Retinal pigment epithelial cell (primary cell): Measurements from ENCODE around the gene ANKRD37.
A peak's percentile ranks its signal among the peaks of the same experiment; 100 is the strongest.

ENCODE experiments used
- DNase-seq: peaks from one replicate; pipeline ENCODE4 v3.0.0-alpha.2; 2010; ENCODE audit warnings: low read depth
- H3K4me3 ChIP-seq: 2 replicates; pipeline ENCODE4 v1.5.1; 2011; ENCODE audit warnings: mild to moderate bottlenecking, low read length, control low read depth, moderate library complexity
- TF ChIP-seq, protein P1 (sequence below): conservative IDR thresholded peaks from 2 replicates; pipeline ENCODE4 v1.5.1; 2011; ENCODE audit warnings: low read depth, low read length, control low read depth, inconsistent platforms

ANKRD37 gene, protein sequence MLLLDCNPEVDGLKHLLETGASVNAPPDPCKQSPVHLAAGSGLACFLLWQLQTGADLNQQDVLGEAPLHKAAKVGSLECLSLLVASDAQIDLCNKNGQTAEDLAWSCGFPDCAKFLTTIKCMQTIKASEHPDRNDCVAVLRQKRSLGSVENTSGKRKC

DNA sequence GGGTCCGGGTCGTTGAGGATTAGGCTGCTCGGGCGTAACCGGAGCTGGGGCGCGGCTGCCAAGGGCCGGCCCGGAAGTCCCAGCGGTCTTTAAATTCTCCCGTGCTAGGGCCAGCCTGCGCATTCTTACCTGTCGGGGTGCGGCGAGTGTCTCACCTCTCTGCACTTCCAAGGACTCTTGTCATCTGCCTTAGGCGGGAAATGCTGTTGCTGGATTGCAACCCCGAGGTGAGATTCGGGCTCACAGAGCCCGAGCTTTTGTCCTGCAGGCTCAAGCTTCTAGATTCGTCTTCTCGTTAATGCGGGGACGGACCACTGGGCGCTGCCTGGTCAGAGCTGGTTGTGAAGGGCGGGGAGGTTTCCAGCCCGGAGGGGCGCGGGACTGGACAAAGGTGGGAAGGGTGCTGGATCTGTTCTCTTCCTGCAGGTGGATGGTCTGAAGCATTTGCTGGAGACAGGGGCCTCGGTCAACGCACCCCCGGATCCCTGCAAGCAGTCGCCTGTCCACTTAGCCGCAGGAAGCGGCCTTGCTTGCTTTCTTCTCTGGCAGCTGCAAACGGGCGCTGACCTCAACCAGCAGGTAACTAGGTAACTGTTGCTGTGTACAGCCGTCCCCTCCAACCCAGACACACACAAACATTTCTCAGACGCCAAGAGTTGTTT, at the start of gene ANKRD37:
TSS of gene ANKRD37 (plus strand) at position 118 of the 662 bp plus-strand sequence. CDS start at position 201, 83 bp downstream.
- TF ChIP-seq, protein P1, sequence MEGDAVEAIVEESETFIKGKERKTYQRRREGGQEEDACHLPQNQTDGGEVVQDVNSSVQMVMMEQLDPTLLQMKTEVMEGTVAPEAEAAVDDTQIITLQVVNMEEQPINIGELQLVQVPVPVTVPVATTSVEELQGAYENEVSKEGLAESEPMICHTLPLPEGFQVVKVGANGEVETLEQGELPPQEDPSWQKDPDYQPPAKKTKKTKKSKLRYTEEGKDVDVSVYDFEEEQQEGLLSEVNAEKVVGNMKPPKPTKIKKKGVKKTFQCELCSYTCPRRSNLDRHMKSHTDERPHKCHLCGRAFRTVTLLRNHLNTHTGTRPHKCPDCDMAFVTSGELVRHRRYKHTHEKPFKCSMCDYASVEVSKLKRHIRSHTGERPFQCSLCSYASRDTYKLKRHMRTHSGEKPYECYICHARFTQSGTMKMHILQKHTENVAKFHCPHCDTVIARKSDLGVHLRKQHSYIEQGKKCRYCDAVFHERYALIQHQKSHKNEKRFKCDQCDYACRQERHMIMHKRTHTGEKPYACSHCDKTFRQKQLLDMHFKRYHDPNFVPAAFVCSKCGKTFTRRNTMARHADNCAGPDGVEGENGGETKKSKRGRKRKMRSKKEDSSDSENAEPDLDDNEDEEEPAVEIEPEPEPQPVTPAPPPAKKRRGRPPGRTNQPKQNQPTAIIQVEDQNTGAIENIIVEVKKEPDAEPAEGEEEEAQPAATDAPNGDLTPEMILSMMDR, result no peak
- H3K4me3 ChIP-seq, result peak within 1 kb of the TSS; percentile 72
- peak; percentile 69 for DNase-seq

DNA sequence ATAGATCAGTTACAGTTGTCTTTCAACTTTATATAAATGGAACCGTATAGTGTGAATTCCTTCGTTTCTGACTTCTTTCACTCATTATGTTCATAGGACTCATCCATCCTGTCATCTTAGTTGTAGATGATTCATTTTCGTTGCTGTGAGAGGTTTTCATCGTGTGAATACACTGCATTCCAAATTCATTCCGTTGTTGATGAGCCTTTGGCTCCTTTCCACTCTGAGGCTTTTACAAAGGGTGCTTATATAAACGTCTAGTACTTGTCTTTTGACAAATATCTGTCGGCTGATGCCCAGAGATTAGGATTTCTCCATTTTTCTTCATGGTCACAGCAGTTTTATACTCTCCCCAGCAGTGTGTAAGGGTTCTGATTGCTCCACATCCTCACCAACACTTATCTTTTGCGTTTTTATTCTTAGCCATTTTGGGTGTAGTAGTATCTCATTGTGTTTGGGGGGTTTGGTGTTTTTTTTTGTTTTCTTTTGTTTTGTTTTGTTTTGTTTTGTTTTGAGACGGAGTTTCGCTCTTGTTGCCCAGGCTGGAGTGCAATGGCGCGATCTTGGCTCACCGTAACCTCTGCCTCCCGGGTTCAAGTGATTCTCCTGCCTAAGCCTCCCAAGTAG, 49.6 kb upstream of the ANKRD37 start:
- DNase-seq, result no peak
- H3K4me3 ChIP-seq, result no peak overlapping the region
- TF ChIP-seq, protein P1, result no peak

DNA sequence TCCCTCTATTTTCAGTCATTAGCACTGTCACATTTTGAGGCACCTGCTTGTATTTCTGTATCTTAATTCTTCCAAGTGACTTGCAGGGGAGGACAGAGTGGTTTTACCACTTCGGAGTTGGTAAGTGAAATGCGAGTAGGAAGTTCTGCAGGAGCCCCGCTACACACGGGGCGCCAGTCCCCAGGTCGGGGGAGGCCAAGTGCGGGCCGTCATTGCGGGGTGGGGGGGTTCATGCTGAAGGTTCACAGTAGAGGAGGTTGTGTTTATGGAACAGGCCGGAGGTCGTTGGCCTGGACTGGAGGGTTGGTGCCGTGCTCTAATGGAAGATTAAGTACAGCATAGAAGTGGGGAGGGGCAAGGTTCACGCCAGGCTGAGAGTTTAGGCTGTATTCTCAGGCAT, 45.0 kb upstream of the ANKRD37 start:
- no peak for DNase-seq
- H3K4me3 ChIP-seq, result no peak overlapping the region
- TF ChIP-seq, protein P1, result no peak

DNA sequence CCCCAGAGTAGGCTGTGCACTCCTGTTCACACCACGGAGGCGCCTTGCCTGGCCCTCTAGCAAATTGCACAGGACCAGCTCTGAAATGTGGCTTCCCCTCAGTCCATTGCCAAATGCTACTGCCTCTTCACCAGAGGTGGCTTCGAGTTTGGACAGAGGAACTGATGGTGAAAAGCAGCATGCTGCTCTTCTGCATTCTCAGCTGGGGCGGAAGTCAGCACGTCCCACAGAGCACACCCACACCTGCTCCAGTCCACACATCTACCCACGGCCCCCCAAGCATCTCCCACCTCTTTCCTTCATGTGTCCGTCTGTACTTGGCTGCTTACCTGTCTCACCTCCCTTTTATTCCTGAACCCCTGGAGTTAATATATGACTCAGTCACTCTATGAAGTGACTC, 44.4 kb upstream of the ANKRD37 start:
- no peak overlapping the region for H3K4me3 ChIP-seq
- TF ChIP-seq, protein P1, result no peak
- no peak for DNase-seq

DNA sequence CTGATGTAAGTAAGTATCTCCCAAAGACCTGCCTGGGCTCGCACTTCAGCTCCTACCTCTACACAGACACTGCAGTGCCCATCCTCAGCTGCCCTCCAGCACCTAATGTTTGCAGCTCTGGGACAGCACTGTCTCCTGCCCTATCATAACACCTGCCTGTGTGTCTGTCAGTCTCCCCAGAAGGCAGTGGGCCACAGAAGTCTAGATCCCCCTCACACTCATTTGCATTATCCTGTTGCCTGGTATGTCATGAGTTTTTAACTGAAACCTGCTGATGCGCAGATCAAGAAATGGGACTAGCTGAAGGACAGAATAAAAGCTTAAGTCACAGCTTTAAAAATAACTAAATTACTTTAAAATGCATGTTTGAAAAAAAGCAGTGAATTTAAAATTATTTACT, 43.9 kb upstream of the ANKRD37 start:
- TF ChIP-seq, protein P1, result no peak
- no peak overlapping the region for H3K4me3 ChIP-seq
- DNase-seq, result no peak

DNA sequence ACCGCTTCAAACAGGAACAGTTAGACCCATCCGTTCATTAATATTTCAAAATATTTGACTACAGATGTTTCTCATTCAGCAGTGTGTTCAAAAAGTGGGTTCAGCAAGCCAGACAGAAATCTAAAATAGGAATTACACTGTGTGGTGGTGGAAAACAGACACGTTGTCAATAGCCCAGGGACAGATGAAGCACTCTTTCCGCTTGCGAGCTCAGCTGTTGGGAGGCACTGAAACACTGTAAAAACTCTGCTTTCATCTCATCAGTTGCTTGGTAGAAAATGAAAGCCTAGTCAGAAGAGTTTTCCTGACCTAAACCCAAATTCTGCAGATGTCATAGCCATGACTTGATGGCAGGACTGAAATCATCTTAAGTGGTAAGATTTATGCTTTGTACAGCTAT, 39.4 kb upstream of the ANKRD37 start:
- TF ChIP-seq, protein P1, result no peak
- DNase-seq, result no peak
- no peak overlapping the region for H3K4me3 ChIP-seq
